SU-DHL-6 (cell line): Measurements from ENCODE around the gene SMIM9.

Experiments used
- CTCF ChIP-seq: fragments of 200-600 bp; sonication (generic); IDR thresholded peaks from one replicate; pipeline ENCODE4 v1.5.1; 2017; ENCODE audit warnings: antibody characterized with exemption, mild to moderate bottlenecking, low read length, moderate library complexity; ENCODE audit not compliant: insufficient read depth, poor library complexity, severe bottlenecking
- EZH2phosphoT487 ChIP-seq: fragments of 200-600 bp; sonication (generic), shearing (Covaris generic); conservative IDR thresholded peaks from 2 replicates; pipeline ENCODE4 v1.6.1; 2018; ENCODE audit warnings: mild to moderate bottlenecking, antibody characterized with exemption, low read length, moderate library complexity, mixed read lengths

GRCh38 chrX:154779261-154779660 is 55.2 kb downstream of the SMIM9 start:
- no peak for TF ChIP-seq CTCF
- TF ChIP-seq EZH2phosphoT487: no peak
